ES-I3 (cell line): Measurements from ENCODE around the gene GRM4.

ENCODE experiments used
- H3K36me3 ChIP-seq: 2 replicates; pipeline ENCODE4 v1.6.1; 2013; ENCODE audit warnings: mild to moderate bottlenecking, low read length, control low read depth, moderate library complexity; ENCODE audit not compliant: insufficient read depth
- H3K4me1 ChIP-seq: 2 replicates; pipeline ENCODE4 v1.6.1; 2013; ENCODE audit warnings: mild to moderate bottlenecking, control low read depth, low read length; ENCODE audit not compliant: insufficient read depth
- H3K9ac ChIP-seq: 2 replicates; pipeline ENCODE4 v1.6.1; 2013; ENCODE audit warnings: low read depth, mild to moderate bottlenecking, low read length, moderate library complexity
- H3K9me3 ChIP-seq: 2 replicates; pipeline ENCODE4 v1.6.1; 2013; ENCODE audit warnings: mild to moderate bottlenecking, low read length, moderate library complexity; ENCODE audit not compliant: control insufficient read depth, insufficient read depth

The GRM4 gene

DNA sequence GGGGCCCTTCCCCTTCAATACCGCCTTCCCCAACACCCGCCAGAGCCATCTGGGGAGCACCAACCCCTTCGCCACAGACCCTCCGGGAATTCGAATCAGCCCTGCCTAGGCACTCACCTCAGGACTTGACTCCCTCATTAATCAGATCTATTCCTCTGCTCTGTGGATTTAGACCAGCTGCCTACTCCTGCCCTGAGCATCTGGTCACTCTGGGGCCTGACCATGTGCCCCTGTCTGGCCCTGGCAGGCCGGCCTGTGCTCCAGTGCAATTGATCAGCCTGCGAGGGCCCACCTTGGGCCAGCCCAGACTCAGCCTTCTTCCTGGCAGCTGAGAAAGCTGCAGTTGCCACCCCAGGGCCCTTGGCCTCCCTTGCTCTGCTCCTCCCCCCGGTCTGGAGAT, 46.0 kb downstream of the GRM4 start:
- Histone ChIP-seq H3K9me3 (no peaks in the 10 kb centered on the region), H3K4me1 (peaks cover 24% of the 10 kb centered on the region), H3K36me3 (no peaks in the 10 kb centered on the region; the same call in 1 of the 2 replicates), H3K9ac (no peak overlapping the region)

GRCh38 chr6:34098045-34098936, 47.6 kb downstream of the GRM4 start:
- Histone ChIP-seq H3K9ac (no peak overlapping the region), H3K9me3 (no peaks in the 10 kb centered on the region), H3K4me1 (peaks cover 24% of the 10 kb centered on the region), H3K36me3 (no peaks in the 10 kb centered on the region; the same call in 1 of the 2 replicates)

DNA sequence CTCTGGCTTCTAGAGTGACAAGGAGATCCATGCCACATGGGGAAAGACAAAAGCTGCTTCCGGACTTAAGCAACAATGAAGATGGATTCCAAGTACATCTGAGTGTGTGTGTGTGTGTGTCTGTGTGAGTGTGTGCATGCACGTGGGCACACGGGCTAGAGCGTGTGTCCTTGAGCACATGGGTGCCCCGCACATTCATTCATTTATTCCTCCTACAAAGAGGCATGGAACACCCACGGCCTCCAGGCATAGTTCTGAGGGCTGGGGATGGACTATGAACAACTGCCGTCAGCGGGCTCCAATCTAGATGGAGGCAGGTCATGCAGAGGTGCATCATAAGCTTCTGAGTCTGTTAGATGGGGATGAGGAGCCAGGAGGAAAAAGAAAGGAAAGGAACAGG, 49.1 kb downstream of the GRM4 start:
- Histone ChIP-seq H3K9ac (no peak overlapping the region), H3K4me1 (peaks cover 24% of the 10 kb centered on the region), H3K36me3 (no peaks in the 10 kb centered on the region; the same call in 1 of the 2 replicates), H3K9me3 (no peaks in the 10 kb centered on the region)

GRCh38 chr6:34096193-34096592, 49.7 kb downstream of the GRM4 start:
- peaks cover 24% of the 10 kb centered on the region for H3K4me1 ChIP-seq
- no peak overlapping the region for H3K9ac ChIP-seq
- H3K9me3 ChIP-seq, result no peaks in the 10 kb centered on the region
- H3K36me3 ChIP-seq, result no peaks in the 10 kb centered on the region; the same call in 1 of the 2 replicates

DNA sequence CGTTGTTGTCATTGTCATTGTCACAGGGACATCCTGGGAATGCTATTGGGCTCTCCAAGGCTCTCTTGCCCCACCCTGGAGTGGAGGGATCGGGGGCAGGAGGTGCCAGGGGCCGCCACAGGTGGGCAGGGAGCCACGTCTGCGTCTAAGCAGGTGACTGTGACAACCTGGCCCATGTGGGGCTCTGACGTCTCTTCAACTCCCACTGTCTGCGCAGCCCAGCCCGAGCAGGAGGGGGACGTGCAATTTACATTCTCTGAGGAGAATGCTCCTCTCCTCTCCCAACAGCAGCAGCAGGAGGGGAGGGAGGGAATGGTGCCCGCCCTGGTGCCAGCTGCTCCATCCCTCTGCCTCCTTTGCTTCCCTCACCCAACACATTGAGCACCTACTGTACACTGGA, 50.1 kb downstream of the GRM4 start:
- Histone ChIP-seq H3K9me3 (no peaks in the 10 kb centered on the region), H3K36me3 (no peaks in the 10 kb centered on the region), H3K4me1 (peaks cover 24% of the 10 kb centered on the region), H3K9ac (no peak overlapping the region)

DNA sequence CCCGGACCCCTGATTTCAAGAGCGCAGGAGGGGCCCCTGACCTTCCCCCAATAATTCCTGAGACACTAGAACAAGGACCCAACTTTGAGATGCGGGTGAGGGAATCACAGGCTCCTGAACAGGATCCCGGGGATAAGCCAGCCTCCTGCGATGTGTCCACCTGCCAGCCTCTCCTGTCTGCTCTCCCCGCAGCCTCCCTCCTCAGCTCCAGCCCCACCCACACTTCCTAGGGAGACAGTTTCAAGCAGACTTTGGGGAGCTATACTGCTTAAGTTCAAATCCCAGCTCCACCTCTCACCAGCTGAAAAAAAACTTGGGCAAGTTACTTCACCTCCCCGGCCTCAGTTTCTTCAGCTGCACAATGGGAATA, 50.8 kb downstream of the GRM4 start:
- H3K4me1 ChIP-seq, result peaks cover 24% of the 10 kb centered on the region
- no peaks in the 10 kb centered on the region for H3K9me3 ChIP-seq
- H3K9ac ChIP-seq, result no peak overlapping the region
- no peaks in the 10 kb centered on the region for H3K36me3 ChIP-seq

DNA sequence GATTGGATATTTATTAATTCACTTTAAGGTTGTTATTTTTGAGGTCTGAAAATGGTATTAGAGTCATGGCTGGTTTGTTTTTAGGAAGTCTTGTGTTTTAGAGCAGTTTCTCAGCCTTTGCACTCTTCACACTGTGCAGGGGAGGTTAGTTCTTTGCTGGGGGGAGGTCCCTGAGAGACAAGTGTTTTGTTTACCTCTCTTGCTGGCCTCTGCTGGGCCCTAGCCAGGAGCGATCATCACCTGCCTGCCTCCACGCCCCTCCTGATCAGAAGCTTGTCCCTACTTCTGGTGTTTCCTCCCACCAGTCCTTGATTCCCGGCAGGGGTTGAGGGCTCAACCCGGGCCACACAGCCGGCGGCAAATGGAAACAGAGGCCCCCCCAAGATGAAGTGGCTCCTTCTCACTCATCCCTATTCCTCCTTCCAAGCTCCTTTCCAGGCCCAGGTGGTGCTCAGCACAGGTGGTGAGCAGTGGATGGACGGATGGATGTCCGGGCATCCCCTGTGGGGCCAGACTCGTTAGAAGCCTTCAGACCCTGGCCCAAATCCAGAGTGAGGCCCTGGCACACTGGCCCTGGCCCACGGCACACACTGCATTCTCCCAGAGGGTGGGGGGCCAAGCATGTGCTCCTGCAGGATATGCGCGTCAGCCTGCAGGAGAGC, 51.3 kb downstream of the GRM4 start:
- H3K36me3 ChIP-seq, result no peaks in the 10 kb centered on the region
- H3K4me1 ChIP-seq, result peaks cover 24% of the 10 kb centered on the region
- no peaks in the 10 kb centered on the region for H3K9me3 ChIP-seq
- no peak overlapping the region for H3K9ac ChIP-seq

DNA sequence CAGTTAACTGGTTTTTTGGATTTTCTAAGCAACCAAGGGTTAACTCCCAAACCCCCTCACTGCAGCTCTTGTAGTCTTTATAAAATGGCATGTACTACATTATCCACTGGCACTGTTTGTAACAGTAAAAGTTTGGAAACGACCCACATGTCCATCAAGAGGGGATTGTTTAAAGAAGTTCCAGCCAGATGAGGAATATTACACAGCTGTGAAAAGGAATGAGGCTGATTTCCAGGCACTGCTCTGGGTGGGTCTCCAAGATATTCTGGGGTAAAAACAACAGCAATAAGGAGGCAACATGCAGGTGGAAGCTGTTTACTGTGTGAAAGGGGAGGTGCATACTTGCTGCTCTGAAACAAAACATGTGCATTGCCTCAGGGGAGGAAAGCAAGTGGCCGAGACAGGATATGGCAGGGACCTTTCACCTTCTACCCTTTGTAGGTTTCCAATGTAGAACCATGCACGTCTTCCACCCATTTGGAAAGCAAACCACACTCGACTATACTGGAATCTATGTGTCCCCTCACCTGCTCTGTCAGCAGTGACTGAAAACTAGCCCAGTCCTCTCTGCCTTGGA, 51.9 kb downstream of the GRM4 start:
- H3K9me3 ChIP-seq, result no peaks in the 10 kb centered on the region
- H3K36me3 ChIP-seq, result no peaks in the 10 kb centered on the region
- peaks cover 21% of the 10 kb centered on the region; the same call in 1 of the 2 replicates for H3K4me1 ChIP-seq
- H3K9ac ChIP-seq, result no peak overlapping the region

DNA sequence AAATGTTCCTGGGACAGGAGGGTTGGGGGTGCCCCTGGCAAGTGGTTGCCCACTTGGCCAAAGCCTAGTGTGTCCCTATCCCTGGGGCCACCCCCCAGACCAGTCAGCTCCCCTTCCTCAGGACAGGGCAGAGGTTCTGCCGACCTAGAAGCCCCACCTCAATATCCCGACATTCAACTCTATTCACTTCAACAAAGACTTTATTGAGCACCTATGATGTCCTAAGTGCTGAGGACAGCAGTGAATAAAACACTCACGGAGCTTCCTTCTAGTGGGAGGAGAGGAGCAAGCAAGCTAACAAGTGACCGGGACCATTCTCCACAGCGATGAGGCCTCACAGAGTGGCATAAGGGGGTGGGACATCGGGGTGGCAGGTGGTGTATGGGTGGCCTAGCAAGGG, 52.7 kb downstream of the GRM4 start:
- H3K9ac ChIP-seq, result no peak overlapping the region
- peaks cover 15% of the 10 kb centered on the region; the same call in 1 of the 2 replicates for H3K4me1 ChIP-seq
- no peaks in the 10 kb centered on the region for H3K9me3 ChIP-seq
- no peaks in the 10 kb centered on the region for H3K36me3 ChIP-seq

DNA sequence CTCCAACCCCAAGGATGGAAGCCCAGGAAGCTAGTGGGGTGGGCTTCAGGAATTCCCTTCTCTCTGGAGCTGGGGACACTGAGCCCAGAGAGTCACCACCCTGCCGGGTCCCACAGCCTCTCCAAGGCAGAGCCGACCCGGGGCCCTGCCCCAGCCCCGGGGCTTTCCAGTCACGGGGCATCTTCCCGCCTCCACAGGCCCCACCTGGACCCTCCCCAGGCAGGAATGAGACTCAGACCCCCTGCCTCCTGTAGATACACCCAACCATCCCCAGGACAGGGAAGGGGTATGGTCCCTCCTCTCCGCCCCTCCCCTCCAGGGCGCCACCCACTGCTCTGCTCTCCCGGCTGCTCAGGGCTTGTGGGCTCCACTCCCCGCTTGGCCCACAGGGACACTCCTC, 53.3 kb downstream of the GRM4 start:
- H3K9me3 ChIP-seq, result no peaks in the 10 kb centered on the region
- no peaks in the 10 kb centered on the region for H3K36me3 ChIP-seq
- no peak overlapping the region for H3K9ac ChIP-seq
- peaks cover 15% of the 10 kb centered on the region; the same call in 1 of the 2 replicates for H3K4me1 ChIP-seq

DNA sequence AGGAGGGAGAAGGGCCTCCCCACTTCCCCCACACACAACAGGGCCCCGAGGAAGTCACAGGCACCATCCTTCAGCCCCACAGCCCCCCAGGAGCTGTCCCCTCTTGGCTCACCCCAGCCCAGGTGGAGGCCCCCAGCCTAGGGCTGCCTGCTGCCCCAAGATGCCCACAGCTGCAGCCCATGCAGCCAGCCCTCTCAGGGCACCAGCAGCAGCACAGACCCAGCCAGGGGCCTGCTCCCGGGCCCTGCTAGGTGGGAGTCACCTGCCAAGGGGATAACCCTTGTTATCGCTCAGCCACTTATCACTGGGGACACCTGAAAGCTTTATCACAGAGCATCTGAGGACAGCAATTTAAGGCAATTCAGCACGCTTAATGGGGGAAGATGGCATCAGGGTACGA, 55.0 kb downstream of the GRM4 start:
- Histone ChIP-seq H3K4me1 (peaks cover 5% of the 10 kb centered on the region; the same call in 1 of the 2 replicates), H3K9me3 (no peaks in the 10 kb centered on the region), H3K36me3 (no peaks in the 10 kb centered on the region), H3K9ac (no peak overlapping the region)

DNA sequence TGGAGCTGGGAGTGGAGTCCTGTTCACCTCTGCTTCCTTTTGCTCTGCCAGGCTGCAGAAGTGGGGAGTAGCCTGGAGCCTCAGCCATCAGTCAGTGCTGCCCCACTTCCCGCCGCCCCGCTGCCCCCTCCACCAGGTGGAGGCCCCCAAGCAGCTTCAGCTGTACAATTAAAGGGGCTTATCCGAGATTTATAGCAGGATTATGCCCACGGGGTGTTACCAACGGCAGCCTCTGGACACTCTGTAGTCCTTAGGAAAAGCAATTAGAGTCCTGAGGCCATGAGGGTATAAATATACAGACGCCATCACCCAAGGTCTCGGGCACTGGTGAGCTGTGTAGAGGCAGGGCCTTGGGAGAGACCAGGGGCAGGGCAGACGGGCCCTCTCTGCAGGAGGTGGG, 55.4 kb downstream of the GRM4 start:
- no peak overlapping the region for H3K9ac ChIP-seq
- no peaks in the 10 kb centered on the region for H3K9me3 ChIP-seq
- H3K4me1 ChIP-seq, result peaks cover under 1% of the 10 kb centered on the region; the same call in 1 of the 2 replicates
- no peaks in the 10 kb centered on the region for H3K36me3 ChIP-seq

DNA sequence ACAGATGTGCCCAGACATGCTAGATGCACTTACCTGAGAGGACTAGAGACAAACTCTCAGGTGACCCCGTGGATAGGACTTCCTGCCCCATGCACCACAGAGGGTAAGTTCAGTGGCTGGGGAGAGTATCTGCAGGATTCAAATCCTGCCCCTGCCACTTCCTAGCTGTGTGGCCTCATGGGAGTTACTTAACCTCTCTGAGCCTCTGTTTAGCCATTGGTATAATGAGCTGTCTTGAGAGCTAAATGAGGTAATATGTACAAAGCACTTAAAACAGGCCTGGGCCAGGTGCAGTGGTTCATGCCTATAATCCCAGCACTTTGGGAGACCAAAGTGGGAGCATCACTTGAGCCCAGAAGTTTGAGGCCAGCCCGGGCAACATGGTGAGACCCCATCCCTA, 59.3 kb downstream of the GRM4 start:
- H3K9ac ChIP-seq, result no peak overlapping the region
- no peaks in the 10 kb centered on the region for H3K9me3 ChIP-seq
- peaks cover 13% of the 10 kb centered on the region; the same call in 1 of the 2 replicates for H3K4me1 ChIP-seq
- H3K36me3 ChIP-seq, result no peaks in the 10 kb centered on the region

DNA sequence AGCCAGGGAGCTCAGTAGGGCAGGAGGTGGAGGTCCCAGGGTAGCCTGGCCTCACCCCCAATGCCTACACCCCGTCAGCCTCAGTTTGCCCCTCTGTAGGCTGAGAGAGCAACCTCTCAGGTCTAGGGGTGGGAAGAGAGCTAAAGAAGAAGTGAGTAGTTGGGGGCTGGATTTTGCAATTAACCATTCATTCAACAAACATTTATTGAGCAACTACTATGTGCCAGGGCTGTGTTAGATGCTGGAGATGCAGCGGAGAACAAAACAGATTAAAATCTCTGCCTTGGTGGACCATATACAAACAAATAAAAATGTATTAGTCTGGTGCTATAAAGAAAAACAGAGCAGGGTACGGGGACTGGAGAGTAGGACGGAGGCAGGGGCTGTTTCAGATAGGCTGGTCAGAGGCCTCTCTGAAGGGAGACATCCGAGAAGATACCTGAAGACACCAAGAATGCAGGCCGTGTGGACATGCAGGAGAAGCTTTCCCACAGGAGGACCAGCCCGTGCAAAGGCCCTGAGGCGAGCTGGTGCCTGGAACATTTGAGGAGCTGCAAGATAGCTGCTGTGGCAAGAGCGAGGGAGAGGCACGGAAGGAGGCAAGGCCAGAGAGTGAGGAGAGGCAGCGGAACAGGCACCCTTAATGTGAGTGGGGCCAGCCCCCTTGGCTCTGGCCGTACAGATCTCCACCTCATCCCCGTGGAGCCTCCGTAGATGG, 60.3 kb downstream of the GRM4 start:
- Histone ChIP-seq H3K9ac (no peak overlapping the region), H3K4me1 (peaks cover 13% of the 10 kb centered on the region; the same call in 1 of the 2 replicates), H3K36me3 (no peaks in the 10 kb centered on the region), H3K9me3 (no peaks in the 10 kb centered on the region)
